NCI-H2227 (cell line): ENCODE measurements around the gene PLPPR1.
"Not testable (repeated sequence)": the region's sequence is repeated elsewhere in the genome, so short reads cannot be mapped to it uniquely, and the experiment has no call there.

Source experiments
- DNase-seq: peaks from one replicate; lab custom pipeline; 2025; ENCODE audit not compliant: unreplicated experiment; lab: John Stamatoyannopoulos, UW

Gene PLPPR1

DNA sequence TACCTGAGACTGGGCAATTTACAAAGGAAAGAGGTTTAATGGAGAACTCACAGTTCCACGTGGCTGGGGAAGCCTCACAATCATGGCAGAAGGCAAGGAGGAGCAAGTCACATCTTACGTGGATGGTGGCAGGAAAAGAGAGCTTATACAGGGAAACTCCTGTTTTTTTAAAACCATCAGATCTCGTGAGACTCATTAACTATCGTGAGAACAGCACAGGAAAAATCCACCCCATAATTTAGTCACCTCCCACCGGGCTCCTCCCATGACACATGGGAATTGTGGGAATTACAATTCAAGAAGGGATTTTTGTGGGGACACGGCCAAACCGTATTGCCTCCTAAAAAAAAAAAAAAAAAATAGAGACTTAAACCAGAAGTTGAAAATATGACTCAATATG is 11.1 kb downstream of the PLPPR1 start:
- DNase-seq = not testable (repeated sequence)

- DNase-seq = no peak
Measured at GRCh38 chr9:101047848-101048397, 19.4 kb downstream of the PLPPR1 start.

DNA sequence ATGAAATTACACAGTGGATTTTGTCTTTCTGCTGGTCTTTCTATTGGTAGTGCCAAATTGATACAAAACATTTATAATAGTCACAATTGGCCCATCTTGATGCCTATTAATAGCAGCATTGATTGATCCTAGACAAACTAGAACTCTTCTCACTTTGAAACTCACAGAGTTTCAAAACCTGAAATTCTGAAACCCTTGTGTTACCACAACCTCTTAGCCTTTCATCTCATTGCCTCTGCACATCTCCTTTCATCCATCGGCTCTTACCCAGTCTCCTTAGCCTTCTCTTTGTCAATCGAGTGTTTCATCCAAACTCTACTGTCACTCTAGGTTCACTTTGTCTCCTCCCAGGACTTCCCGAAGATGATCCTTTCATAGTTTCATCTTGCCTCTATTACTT is 22.1 kb downstream of the PLPPR1 start:
- no peak for DNase-seq

DNA sequence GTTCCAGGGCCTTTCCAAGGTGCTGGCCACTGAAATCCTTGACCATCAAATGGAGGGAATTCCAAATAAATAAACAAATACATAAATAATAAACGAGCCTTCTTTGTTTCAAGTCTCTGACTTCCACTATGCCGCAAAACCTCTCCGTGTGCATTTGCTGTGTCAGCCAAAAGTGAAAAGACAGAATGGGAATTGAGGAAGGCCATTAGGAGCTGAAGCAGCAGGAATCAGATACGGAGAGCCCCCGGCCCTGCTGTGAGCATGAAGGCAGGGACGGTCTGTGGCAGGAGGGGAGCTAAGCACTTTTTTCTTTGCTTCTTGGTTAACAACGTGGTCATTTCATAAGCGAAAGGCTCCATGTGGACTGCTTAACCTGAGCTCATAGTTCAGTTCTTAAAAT is 26.1 kb downstream of the PLPPR1 start:
- peak; percentile 15 for DNase-seq

DNA sequence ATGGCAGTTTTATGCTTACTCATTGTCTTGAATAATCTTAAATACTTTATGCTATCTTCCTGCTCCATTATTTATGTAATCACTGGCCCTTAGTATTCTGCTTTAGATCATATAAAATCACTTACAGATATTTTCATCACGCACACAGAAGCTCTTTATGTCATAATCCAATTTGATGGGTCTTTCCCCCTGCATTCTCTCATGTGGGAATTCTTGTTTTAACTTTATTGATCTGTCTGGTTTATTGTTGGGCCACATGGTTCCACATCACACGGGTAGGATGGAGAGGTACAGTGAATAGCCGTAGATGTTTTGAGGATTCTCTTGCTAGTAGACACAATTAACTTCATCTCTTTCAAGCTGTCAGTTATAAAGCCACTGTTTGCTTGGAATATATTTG is 27.0 kb downstream of the PLPPR1 start:
- DNase-seq = no peak

DNA sequence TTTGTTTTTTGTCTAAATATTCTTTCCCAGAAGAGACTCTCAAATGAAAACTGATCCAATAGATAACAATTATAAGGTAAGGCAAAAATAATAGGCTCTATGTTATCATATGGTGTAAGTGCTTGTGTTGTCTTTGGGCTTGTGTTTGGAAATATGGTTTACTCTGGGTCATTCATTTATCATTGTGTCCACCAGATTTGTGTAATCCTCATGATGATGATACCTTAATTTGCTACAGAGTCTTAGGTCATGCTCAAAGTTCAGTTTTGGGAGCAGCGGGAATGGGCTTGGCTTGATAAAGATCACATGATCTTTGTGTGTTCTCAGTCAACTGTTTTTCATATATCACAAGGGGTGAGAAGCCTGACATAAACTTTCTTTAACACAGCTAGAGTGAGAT is 34.2 kb downstream of the PLPPR1 start:
- no peak for DNase-seq

- DNase-seq = no peak
Measured at GRCh38 chr9:101063192-101063591, 34.7 kb downstream of the PLPPR1 start.

DNA sequence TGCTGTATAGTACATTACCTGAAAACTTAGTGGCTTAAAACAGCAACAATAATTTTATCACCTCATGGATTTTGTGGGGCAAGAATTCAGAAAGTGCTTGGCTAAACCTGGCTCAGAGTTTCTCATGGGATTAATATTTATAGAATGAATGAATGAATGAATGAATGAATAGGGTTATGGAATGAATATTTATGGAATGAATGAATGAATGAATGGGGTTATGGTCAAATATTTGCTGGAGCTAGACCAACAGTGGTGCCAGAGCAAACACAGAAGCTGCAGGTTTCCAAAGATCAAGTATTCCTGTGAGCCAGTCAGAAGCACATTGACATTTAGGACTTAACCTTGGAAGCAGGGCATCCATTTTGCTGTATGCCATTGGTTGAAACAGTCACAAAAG is 35.7 kb downstream of the PLPPR1 start:
- DNase-seq = no peak

GRCh38 chr9:101065930-101066329 is 37.4 kb downstream of the PLPPR1 start:
- no peak for DNase-seq

- no peak for DNase-seq
Measured at GRCh38 chr9:101068696-101069095, 40.2 kb downstream of the PLPPR1 start.

DNA sequence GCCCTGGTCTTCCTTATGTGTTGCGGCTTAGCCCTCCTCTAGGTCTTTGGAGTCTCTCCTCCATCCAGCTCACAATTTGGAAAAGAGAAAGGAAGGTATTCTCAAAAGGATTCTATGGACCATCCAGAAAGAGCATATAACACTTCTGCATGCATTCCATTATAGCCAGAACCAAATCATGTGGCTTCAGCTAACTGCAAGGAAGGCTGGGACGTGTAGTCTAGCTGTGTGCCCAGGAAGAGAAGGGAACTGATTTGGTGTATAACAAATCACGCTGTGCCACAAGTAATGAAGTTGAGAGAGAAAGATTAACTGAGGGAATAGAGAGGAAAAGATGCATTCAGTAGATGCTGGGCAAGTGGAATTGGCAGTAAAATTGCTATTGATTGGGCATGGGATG is 43.7 kb downstream of the PLPPR1 start:
- no peak for DNase-seq

DNA sequence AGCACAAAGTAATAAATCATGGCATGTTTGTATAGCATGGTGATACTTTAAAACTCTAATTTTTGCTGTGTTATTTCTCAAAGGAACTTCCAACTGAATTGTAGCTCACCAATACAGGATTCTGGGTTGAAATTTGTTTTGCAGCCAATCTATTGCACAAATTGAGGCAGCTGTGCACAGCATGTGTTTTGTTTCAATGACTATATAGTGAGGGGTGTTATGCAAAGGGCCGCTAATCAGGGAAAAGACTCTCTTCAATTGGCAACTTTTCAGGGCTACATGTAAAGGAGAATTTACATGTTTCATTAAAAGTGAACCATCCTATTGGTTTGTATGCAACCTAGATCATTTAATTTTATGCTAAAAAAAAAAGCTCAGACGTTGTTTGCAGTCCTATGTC is 44.6 kb downstream of the PLPPR1 start:
- no peak for DNase-seq

DNA sequence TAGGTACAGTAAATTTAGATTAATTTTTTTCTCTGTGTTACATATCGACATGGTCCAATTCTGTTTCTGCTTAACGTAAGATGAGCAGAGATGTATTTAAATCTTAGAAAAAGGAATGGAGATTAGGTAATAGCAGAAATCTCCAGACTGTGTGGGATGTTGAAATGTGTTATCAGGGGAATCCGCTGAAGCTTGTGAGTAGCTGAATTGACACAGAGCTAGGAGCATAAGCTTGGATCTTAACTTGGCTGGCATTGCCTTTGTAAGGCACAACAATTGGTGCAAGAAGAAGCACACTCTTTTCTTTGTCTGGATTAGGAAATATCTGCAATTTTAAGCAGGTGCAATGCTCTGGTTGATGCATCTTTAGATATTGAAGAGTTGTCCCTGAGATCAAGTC is 53.1 kb downstream of the PLPPR1 start:
- no peak for DNase-seq

DNA sequence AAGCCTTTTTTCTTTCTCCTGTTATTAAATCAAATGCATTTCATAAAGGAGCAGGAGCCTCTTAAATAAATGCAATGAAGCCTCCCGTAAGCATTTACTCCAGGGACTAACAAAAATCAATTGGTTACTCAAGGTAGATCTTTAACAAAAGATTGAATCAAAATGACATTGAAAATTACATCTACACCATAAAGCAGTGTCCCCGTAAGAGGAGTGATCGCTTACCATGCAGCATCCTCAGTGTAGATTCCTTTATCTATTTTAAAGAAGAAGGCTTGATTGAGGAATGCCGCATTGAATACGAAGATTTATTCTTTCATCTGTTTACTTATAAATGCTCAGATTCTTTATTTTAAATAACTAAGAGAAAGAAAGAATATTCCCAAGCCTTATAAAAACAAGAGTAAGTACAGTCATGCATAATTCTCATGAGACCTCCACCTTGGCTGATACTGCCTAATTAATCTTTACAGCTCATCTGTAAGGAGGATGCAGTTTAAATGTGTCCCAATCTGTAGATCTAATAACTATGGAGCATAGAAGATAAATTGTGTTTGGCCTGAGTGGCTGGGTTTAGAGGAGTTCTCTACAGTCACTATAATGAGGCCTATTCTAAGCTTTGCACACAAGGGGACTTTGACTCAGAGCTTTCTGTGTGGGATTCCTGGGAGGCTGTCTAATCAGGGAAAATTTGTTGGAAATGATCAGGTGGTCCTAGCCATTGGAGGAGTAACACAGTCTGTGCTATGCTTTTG is 55.1 kb downstream of the PLPPR1 start:
- DNase-seq = no peak

- no peak for DNase-seq
Measured at GRCh38 chr9:101087426-101087825, 58.9 kb downstream of the PLPPR1 start.

DNA sequence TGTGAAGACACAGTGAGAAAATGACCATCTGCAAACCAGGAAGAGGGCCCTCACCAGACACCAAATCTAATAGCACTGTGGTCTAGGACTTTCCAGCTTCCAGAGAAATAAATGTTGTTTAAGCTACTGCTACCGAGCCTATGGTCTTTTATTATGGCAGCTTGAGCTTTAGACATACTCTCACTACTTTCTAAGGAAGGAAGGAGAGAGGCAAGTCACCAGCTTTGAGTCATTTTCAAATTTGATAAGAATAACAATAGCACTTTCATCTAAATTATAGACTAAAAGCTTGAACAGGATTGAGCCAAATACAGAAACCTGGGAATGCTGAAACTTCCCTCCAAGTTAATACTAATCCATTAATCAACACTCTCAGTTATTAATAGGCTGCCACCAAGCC is 64.4 kb downstream of the PLPPR1 start:
- DNase-seq = no peak

DNA sequence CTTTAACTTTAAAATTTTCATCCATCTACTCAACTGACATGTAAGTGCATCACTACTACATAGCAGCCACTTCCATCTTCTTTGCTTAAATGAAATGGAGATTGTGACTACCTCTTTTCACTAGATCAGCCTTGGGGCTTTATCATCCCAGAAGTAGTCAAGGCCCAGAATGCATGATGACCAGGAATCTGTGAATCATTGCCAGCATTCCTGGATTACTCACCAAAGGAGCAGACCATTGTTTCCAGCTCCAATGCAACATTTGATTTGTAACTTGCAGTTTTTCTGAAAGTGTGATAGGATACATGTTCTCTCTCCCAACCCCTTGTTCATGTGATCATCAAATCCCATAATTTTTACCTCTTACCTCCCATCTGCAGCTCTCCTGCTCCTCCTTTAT is 65.1 kb downstream of the PLPPR1 start:
- DNase-seq = no peak

- no peak for DNase-seq
Measured at GRCh38 chr9:101094686-101095085, 66.2 kb downstream of the PLPPR1 start.

GRCh38 chr9:101097210-101097609 is 68.7 kb downstream of the PLPPR1 start:
- no peak for DNase-seq

- no peak for DNase-seq
Measured at GRCh38 chr9:101098392-101098791, 69.9 kb downstream of the PLPPR1 start.

- DNase-seq = no peak
Measured at GRCh38 chr9:101114317-101114716, 85.8 kb downstream of the PLPPR1 start.

- no peak for DNase-seq
Measured at GRCh38 chr9:101115102-101115501, 86.6 kb downstream of the PLPPR1 start.

- no peak for DNase-seq
Measured at GRCh38 chr9:101117161-101117560, 88.6 kb downstream of the PLPPR1 start.
